Thyroid gland (tissue), 4 donors: ENCODE results near the gene INSM1. TPM values are rescaled to one million over a fixed set of nuclear protein-coding genes. Genes with fewer than 3 reads are reported as not detected.
A peak's percentile ranks its signal among the peaks of the same experiment; 100 is the strongest.

ENCODE experiments used
- DNase-seq, 2 donors: peaks; one replicate each; pipeline ENCODE4 v3.0.0-alpha.2; 2019
- H3K27ac ChIP-seq, 3 donors: fragments of 200-600 bp; sonication (generic); 1 replicate in 2 of 3; 2 replicates in 1 of 3; pipeline ENCODE4 v1.5.1; 2016 to 2019; ENCODE audit warnings: mild to moderate bottlenecking in 1 of 3, moderate library complexity in 1 of 3
- H3K27me3 ChIP-seq: fragments of 200-600 bp; sonication (generic); one replicate; pipeline ENCODE4 v1.5.1; 2019
- H3K36me3 ChIP-seq, 2 donors: fragments of 200-600 bp; sonication (generic); one replicate each; pipeline ENCODE4 v1.5.1; 2016 to 2019
- H3K4me1 ChIP-seq, 2 donors: fragments of 200-600 bp; sonication (generic); one replicate each; pipeline ENCODE4 v1.5.1; 2017 to 2019
- H3K4me3 ChIP-seq, 3 donors: fragments of 200-600 bp; sonication (generic); replicated peaks in 1 of 3; 1 replicate in 2 of 3; 2 replicates in 1 of 3; pipeline ENCODE4 v1.5.1; 2016; ENCODE audit warnings: mild to moderate bottlenecking in 1 of 3
- H3K9me3 ChIP-seq: fragments of 200-600 bp; sonication (generic); one replicate; pipeline ENCODE4 v1.5.1; 2017
- CTCF ChIP-seq, 6 experiments: fragments of 200-600 bp in 3 of 6; fragments of 450-650 bp in 3 of 6; sonication (generic) in 3 of 6; IDR thresholded peaks; one replicate each; pipeline ENCODE4 v1.5.1; 2016 to 2019; ENCODE audit warnings: antibody characterized with exemption in 6 of 6, mild to moderate bottlenecking in 2 of 6, inconsistent platforms in 1 of 6, moderate library complexity in 1 of 6
- POLR2A ChIP-seq, 2 donors: fragments of 450-650 bp; IDR thresholded peaks; one replicate each; pipeline ENCODE4 v1.6.1; 2017; ENCODE audit warnings: antibody characterized with exemption in 2 of 2, mild to moderate bottlenecking in 2 of 2, moderate library complexity in 1 of 2
- WGBS, 2 donors: methylation state at CpG; one replicate each; pipeline ENCODE4 v1.1.5; 2017; 5-methylcytosine and 5-hydroxymethylcytosine counted together
- intact Hi-C: fragments of 100-400 bp; cut with DNase I; formaldehyde crosslinking; loops from one replicate; pipeline ENCODE4 v1.15.1; 2023
- total RNA-seq, 4 donors: library from RNA; depleted of rRNA; stranded (reverse); fragments of >200 nt; gene quantifications; one replicate each; pipeline ENCODE4 v1.2.3, GENCODE V29; 2016

Gene INSM1
- total RNA-seq, 4 donors from 2014 or later: 0.49 TPM; not detected in 3

GRCh38 chr20:20368418-20369249 is 730 bp downstream of the INSM1 start:
- Histone ChIP-seq H3K27me3 (peaks cover 43% of the 10 kb centered on the region), H3K36me3 (no peaks in the 10 kb centered on the region), H3K4me1 (peaks cover 18 to 47% of the 10 kb centered on the region in 2 donors), H3K27ac (no peak overlapping the region), H3K9me3 (no peaks in the 10 kb centered on the region), H3K4me3 (peak overlapping the region in 1 of 3 donors; percentile 11)
- TF ChIP-seq CTCF (IDR thresholded peaks at IDR 0.05): no peak
- TF ChIP-seq POLR2A (IDR thresholded peaks at IDR 0.05): no peak
- 0 to 1% methylated on average over 11 to 28 of the region's 130 CpGs for WGBS, 2 donors
- intact Hi-C loops: no loop called here
- no peak for DNase-seq

- Histone ChIP-seq H3K4me3 (peak overlapping the region in 1 of 3 donors; percentile 11), H3K27me3 (peaks cover 35% of the 10 kb centered on the region), H3K36me3 (no peaks in the 10 kb centered on the region), H3K9me3 (no peaks in the 10 kb centered on the region), H3K27ac (no peak overlapping the region), H3K4me1 (peaks cover 12 to 39% of the 10 kb centered on the region in 2 donors)
- TF ChIP-seq CTCF (IDR thresholded peaks at IDR 0.05) (peak in 1 of 6 experiments; percentile 13), POLR2A (IDR thresholded peaks at IDR 0.05) (no peak)
- peak; percentile 41 to 51 for DNase-seq
- WGBS, 2 donors: 0 to 4% methylated on average over 11 to 22 of the region's 86 CpGs
- intact Hi-C loops: no loop called here
Measured at GRCh38 chr20:20369250-20370093, 1.6 kb downstream of the INSM1 start.

GRCh38 chr20:20370094-20370575 is 2.2 kb downstream of the INSM1 start:
- Histone ChIP-seq H3K27me3 (peaks cover 29% of the 10 kb centered on the region), H3K9me3 (no peaks in the 10 kb centered on the region), H3K27ac (no peak overlapping the region), H3K4me1 (peaks cover 12 to 33% of the 10 kb centered on the region in 2 donors), H3K36me3 (no peaks in the 10 kb centered on the region), H3K4me3 (no peak overlapping the region)
- intact Hi-C loops: no loop called here
- 14 to 15% methylated on average over 10 of the region's 10 CpGs for WGBS, 2 donors
- DNase-seq: no peak
- TF ChIP-seq POLR2A (IDR thresholded peaks at IDR 0.05): no peak
- TF ChIP-seq CTCF (IDR thresholded peaks at IDR 0.05): no peak

GRCh38 chr20:20371083-20371482 is 3.2 kb downstream of the INSM1 start:
- no peak for DNase-seq
- Histone ChIP-seq H3K27me3 (peaks cover 20% of the 10 kb centered on the region), H3K4me1 (peaks cover 12 to 29% of the 10 kb centered on the region in 2 donors), H3K4me3 (no peak overlapping the region), H3K9me3 (no peaks in the 10 kb centered on the region), H3K36me3 (no peaks in the 10 kb centered on the region), H3K27ac (no peak overlapping the region)
- intact Hi-C loops: no loop called here
- WGBS, 2 donors: 27 to 30% methylated on average over 7 of the region's 7 CpGs
- TF ChIP-seq CTCF (IDR thresholded peaks at IDR 0.05) (no peak), POLR2A (IDR thresholded peaks at IDR 0.05) (no peak)
